ENCODE measurements around the gene TSSK6. TPM values are rescaled to one million over a fixed set of nuclear protein-coding genes. Genes with fewer than 3 reads are reported as not detected.

TSSK6 gene
- total and polyA plus RNA-seq, 4 donors = 0.21 to 2.3 (median 1.1) TPM

DNA sequence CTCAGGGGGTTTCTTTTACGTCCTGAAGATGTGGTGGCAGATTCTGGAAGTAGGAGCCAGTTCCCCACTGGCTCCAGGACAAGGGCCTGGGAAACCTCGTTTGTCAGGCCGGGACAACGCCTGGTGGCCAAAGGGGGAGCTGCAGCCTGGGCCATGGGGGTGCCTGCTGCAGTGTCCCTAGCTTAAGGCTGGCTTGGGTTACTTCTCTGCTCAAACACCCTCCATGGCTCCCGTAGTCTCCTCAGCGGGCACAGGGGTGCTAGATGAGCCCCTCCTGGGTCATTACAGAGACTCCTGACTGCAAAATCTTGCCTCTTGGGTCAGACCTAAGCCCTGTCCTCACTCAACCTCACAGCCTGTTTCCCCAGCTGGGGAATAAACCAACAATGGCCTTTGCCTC is 37.5 kb upstream of the TSSK6 start:
- Histone ChIP-seq H3K4me1 (ENCODE audit: control insufficient read depth in 4 of 4, insufficient read depth in 4 of 4, low read length in 3 of 4) (no peaks in the 10 kb centered on the region), H3K9me3 (ENCODE audit: control insufficient read depth in 4 of 4, low read length in 3 of 4) (no peaks in the 10 kb centered on the region), H3K27me3 (ENCODE audit: control insufficient read depth in 4 of 4, insufficient read depth in 4 of 4, low read length in 3 of 4) (peaks cover 0 to 5% (median 0%) of the 10 kb centered on the region in 4 donors), H3K27ac (ENCODE audit: low read depth in 1 of 2, low read length in 2 of 2) (no peak overlapping the region), H3K36me3 (ENCODE audit: control insufficient read depth in 4 of 4, insufficient read depth in 3 of 4, low read depth in 1 of 4, low read length in 3 of 4) (no peaks in the 10 kb centered on the region), H3K9ac (ENCODE audit: low read depth in 1 of 2, low read length in 2 of 2) (no peak overlapping the region), H3K4me3 (ENCODE audit: low read depth in 1 of 3, low read length in 3 of 3) (no peak overlapping the region)
- TF ChIP-seq RAD21 (IDR thresholded peaks at IDR 0.05) = no peak
- TF ChIP-seq, protein P1, sequence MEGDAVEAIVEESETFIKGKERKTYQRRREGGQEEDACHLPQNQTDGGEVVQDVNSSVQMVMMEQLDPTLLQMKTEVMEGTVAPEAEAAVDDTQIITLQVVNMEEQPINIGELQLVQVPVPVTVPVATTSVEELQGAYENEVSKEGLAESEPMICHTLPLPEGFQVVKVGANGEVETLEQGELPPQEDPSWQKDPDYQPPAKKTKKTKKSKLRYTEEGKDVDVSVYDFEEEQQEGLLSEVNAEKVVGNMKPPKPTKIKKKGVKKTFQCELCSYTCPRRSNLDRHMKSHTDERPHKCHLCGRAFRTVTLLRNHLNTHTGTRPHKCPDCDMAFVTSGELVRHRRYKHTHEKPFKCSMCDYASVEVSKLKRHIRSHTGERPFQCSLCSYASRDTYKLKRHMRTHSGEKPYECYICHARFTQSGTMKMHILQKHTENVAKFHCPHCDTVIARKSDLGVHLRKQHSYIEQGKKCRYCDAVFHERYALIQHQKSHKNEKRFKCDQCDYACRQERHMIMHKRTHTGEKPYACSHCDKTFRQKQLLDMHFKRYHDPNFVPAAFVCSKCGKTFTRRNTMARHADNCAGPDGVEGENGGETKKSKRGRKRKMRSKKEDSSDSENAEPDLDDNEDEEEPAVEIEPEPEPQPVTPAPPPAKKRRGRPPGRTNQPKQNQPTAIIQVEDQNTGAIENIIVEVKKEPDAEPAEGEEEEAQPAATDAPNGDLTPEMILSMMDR (IDR thresholded peaks at IDR 0.05; ENCODE audit: low read depth, low read length, missing input control) = peak; percentile 46
- WGBS = 57% methylated on average over 6 of the region's 6 CpGs
- no peak for DNase-seq (ENCODE audit: low spot score)

DNA sequence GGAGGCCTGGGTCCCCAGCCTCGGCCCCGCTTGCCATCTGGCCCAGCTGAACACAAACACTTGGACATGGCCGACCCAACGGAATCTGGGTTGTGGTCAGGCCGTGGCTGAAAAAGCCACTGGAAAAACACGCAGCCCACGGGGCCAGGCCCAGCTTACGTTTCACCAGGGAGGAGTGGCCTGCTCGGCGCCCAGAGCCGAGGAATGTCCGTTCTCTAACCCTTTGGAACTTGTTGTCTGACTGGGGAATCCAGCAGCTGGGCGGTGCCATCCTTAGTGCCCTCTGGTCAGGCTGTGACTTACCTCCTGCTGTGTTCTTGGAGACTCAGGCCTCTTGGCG is 36.5 kb upstream of the TSSK6 start:
- H3K9me3 ChIP-seq (ENCODE audit: control insufficient read depth in 4 of 4, low read length in 3 of 4) = no peaks in the 10 kb centered on the region
- H3K9ac ChIP-seq (ENCODE audit: low read depth in 1 of 2, low read length in 2 of 2) = no peak overlapping the region
- no peak for DNase-seq (ENCODE audit: low spot score)
- H3K4me1 ChIP-seq (ENCODE audit: control insufficient read depth in 4 of 4, insufficient read depth in 4 of 4, low read length in 3 of 4) = no peaks in the 10 kb centered on the region
- H3K27me3 ChIP-seq (ENCODE audit: control insufficient read depth in 4 of 4, insufficient read depth in 4 of 4, low read length in 3 of 4) = peaks cover 0 to 5% (median 0%) of the 10 kb centered on the region in 4 donors
- H3K27ac ChIP-seq (ENCODE audit: low read depth in 1 of 2, low read length in 2 of 2) = no peak overlapping the region
- H3K36me3 ChIP-seq (ENCODE audit: control insufficient read depth in 4 of 4, insufficient read depth in 3 of 4, low read depth in 1 of 4, low read length in 3 of 4) = no peaks in the 10 kb centered on the region
- no peak overlapping the region for H3K4me3 ChIP-seq (ENCODE audit: low read depth in 1 of 3, low read length in 3 of 3)
- TF ChIP-seq HNF4A (conservative IDR thresholded peaks at IDR 0.05) (no peak), TAF1 (conservative IDR thresholded peaks at IDR 0.05) (no peak), NR2F2 (IDR thresholded peaks at IDR 0.05) (no peak), FOXA2 (IDR thresholded peaks at IDR 0.05) (no peak), REST (IDR thresholded peaks at IDR 0.05) (no peak), ATF3 (IDR thresholded peaks at IDR 0.05) (no peak), RXRA (IDR thresholded peaks at IDR 0.05) (no peak), YY1 (IDR thresholded peaks at IDR 0.05) (no peak), GABPA (IDR thresholded peaks at IDR 0.05 in 1 of 2, conservative IDR thresholded peaks at IDR 0.05 in 1 of 2) (no peak), FOXA1 (IDR thresholded peaks at IDR 0.05) (no peak), SP1 (IDR thresholded peaks at IDR 0.05) (no peak), RAD21 (IDR thresholded peaks at IDR 0.05) (no peak), EGR1 (IDR thresholded peaks at IDR 0.05; ENCODE audit: low read depth in 2 of 2) (no peak), JUND (IDR thresholded peaks at IDR 0.05) (no peak), HNF4G (IDR thresholded peaks at IDR 0.05) (no peak)
- TF ChIP-seq, protein P1 (IDR thresholded peaks at IDR 0.05; ENCODE audit: low read depth, low read length, missing input control) = no peak
- TF ChIP-seq, protein P2, sequence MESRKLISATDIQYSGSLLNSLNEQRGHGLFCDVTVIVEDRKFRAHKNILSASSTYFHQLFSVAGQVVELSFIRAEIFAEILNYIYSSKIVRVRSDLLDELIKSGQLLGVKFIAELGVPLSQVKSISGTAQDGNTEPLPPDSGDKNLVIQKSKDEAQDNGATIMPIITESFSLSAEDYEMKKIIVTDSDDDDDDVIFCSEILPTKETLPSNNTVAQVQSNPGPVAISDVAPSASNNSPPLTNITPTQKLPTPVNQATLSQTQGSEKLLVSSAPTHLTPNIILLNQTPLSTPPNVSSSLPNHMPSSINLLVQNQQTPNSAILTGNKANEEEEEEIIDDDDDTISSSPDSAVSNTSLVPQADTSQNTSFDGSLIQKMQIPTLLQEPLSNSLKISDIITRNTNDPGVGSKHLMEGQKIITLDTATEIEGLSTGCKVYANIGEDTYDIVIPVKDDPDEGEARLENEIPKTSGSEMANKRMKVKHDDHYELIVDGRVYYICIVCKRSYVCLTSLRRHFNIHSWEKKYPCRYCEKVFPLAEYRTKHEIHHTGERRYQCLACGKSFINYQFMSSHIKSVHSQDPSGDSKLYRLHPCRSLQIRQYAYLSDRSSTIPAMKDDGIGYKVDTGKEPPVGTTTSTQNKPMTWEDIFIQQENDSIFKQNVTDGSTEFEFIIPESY (IDR thresholded peaks at IDR 0.05) = no peak
- TF ChIP-seq, protein P3, sequence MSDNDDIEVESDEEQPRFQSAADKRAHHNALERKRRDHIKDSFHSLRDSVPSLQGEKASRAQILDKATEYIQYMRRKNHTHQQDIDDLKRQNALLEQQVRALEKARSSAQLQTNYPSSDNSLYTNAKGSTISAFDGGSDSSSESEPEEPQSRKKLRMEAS (IDR thresholded peaks at IDR 0.05) = no peak
- WGBS = 86% methylated on average over 14 of the region's 14 CpGs

Measured in liver (tissue), 9 donors.